Psoas muscle (tissue), 8 donors: ENCODE data around the gene SYT12. TPM values are rescaled to one million over a fixed set of nuclear protein-coding genes. Genes with fewer than 3 reads are reported as not detected.

Experiments used
- ATAC-seq, 4 donors: fragments of 200-7000 bp; cut with Tn5 transposase; one replicate each; pipeline ENCODE4 v1.9.1; 2020; ENCODE audit warnings: moderate library complexity in 3 of 4, mild to moderate bottlenecking in 2 of 4
- DNase-seq, 2 donors: peaks; one replicate each; pipeline ENCODE4 v3.0.0-alpha.2; 2020
- H3K27ac ChIP-seq: fragments of 200-600 bp; one replicate; pipeline ENCODE4 v1.8.0; 2022
- H3K27me3 ChIP-seq, 3 donors: fragments of 200-600 bp in 1 of 3; one replicate each; pipeline versions ENCODE4 v1.6.1 to v1.8.0; 2013 to 2022; ENCODE audit warnings: low read length in 2 of 3, mild to moderate bottlenecking in 2 of 3, moderate library complexity in 1 of 3; ENCODE audit not compliant: insufficient read depth in 3 of 3
- H3K36me3 ChIP-seq, 2 donors: fragments of 200-600 bp in 1 of 2; one replicate each; pipeline versions ENCODE4 v1.6.1 to v1.8.0; 2013 to 2022; ENCODE audit warnings: low read depth in 1 of 2, mild to moderate bottlenecking in 1 of 2, moderate library complexity in 1 of 2; ENCODE audit not compliant: insufficient read depth in 1 of 2
- H3K4me1 ChIP-seq: fragments of 200-600 bp; one replicate; pipeline ENCODE4 v1.8.0; 2022
- H3K4me3 ChIP-seq: fragments of 200-600 bp; one replicate; pipeline ENCODE4 v1.8.0; 2022; ENCODE audit warnings: mild to moderate bottlenecking
- H3K9me3 ChIP-seq: fragments of 200-600 bp; one replicate; pipeline ENCODE4 v1.8.0; 2022
- CTCF ChIP-seq: fragments of 200-600 bp; IDR thresholded peaks from one replicate; pipeline ENCODE4 v1.8.0; 2022; ENCODE audit warnings: antibody characterized with exemption
- WGBS, 3 donors: extraction: QIAGEN DNeasy Blood & Tissue Kit; methylation state at CpG; one replicate each; pipeline versions ENCODE4 v1.1.6 to v1.1.7; 2013; 5-methylcytosine and 5-hydroxymethylcytosine counted together
- intact Hi-C, 2 donors: fragments of 100-400 bp; cut with DNase I; formaldehyde crosslinking; loops; one replicate each; pipeline versions ENCODE4 v1.11.0 to v1.14.2; 2022
- polyA plus RNA-seq, 3 donors: library from polyadenylated mRNA; stranded (reverse); fragments of 200-250 nt; gene quantifications; one replicate each; pipeline ENCODE4 v1.2.3, GENCODE V29; 2013
- total RNA-seq, 4 donors: library from RNA; stranded (reverse); fragmentation: NEBNext Ultra II Directional in 2 of 4; extraction: Animal tissue kit (Norgen Biotek cat#: 25700) in 2 of 4; gene quantifications; one replicate each; pipeline versions ENCODE4 v1.2.1 to v1.2.4, GENCODE V29; 2021 to 2023
- donor health status: healthy with polysubstance abuse.
- donor health status: DM: no; HTN: no; CAD: no; lungs with moderate emphysema.
- donor health status: Bipolar disorder and iron deficiency.
- donor health status: healthy.
- donor health status: DM: yes; HTN: yes; CAD: no.
- donor health status: DM: no; HTN: no; CAD: no.
- donor health status: DM: no; HTN: no; CAD: no.
- donor health status: DM: yes; HTN: yes; CAD: no.

The SYT12 gene
- total and polyA plus RNA-seq, 7 donors: 0.17 to 0.61 (median 0.29) TPM; not detected in 1

GRCh38 chr11:67051945-67052488, 29.1 kb downstream of the SYT12 start:
- H3K27ac ChIP-seq: no peak overlapping the region
- peaks cover 22% of the 10 kb centered on the region for H3K4me1 ChIP-seq
- ATAC-seq: no peak
- intact Hi-C loops: loop anchor here in 1 of 2 donors (5.0 kb wide), 1 partner anchor 115 kb away; no protein-coding TSS in a partner anchor
- H3K9me3 ChIP-seq: no peaks in the 10 kb centered on the region
- H3K36me3 ChIP-seq: no peaks in the 10 kb centered on the region
- no peaks in the 10 kb centered on the region for H3K27me3 ChIP-seq
- 79 to 85% (median 82%) methylated on average over 4 of the region's 4 CpGs for WGBS, 3 donors
- TF ChIP-seq CTCF: no peak
- H3K4me3 ChIP-seq: no peak overlapping the region
- no peak for DNase-seq

GRCh38 chr11:67052891-67053290, 30.0 kb downstream of the SYT12 start:
- no peak overlapping the region for H3K27ac ChIP-seq
- intact Hi-C loops: loop anchor here in 1 of 2 donors (5.0 kb wide), 1 partner anchor 114 kb away; no protein-coding TSS in a partner anchor
- H3K9me3 ChIP-seq: no peaks in the 10 kb centered on the region
- WGBS, 3 donors: 90 to 97% (median 96%) methylated on average over 5 of the region's 5 CpGs
- no peak overlapping the region for H3K4me3 ChIP-seq
- no peaks in the 10 kb centered on the region for H3K27me3 ChIP-seq
- no peak for ATAC-seq
- peaks cover 25% of the 10 kb centered on the region for H3K4me1 ChIP-seq
- no peak for TF ChIP-seq CTCF
- no peak for DNase-seq
- no peaks in the 10 kb centered on the region for H3K36me3 ChIP-seq

- WGBS, 3 donors: 22 to 24% (median 23%) methylated on average over 7 of the region's 7 CpGs
- H3K27ac ChIP-seq: peak overlapping the region; percentile 87
Measured at GRCh38 chr11:67053896-67054329, 31.0 kb downstream of the SYT12 start.

GRCh38 chr11:67054346-67054835, 31.5 kb downstream of the SYT12 start:
- WGBS, 3 donors: 35 to 50% (median 40%) methylated on average over 9 of the region's 9 CpGs
- DNase-seq (peak in 1 of 2 donors; percentile 49), ATAC-seq (peak; percentile 47 to 60 (median 55))
- Histone ChIP-seq H3K36me3 (no peaks in the 10 kb centered on the region), H3K9me3 (no peaks in the 10 kb centered on the region), H3K27me3 (no peaks in the 10 kb centered on the region), H3K4me1 (peaks cover 27% of the 10 kb centered on the region), H3K4me3 (no peak overlapping the region), H3K27ac (peak overlapping the region; percentile 87)
- intact Hi-C loops: loop anchor here (2.0 to 5.0 kb wide), 2 partner anchors 16 to 113 kb away; no protein-coding TSS in a partner anchor
- TF ChIP-seq CTCF: no peak

More at GRCh38 chr11:67053896-67054329, 31.0 kb downstream of the SYT12 start:
- no peaks in the 10 kb centered on the region for H3K27me3 ChIP-seq
- ATAC-seq: peak; percentile 44 to 74 (median 56)
- H3K36me3 ChIP-seq: no peaks in the 10 kb centered on the region
- H3K9me3 ChIP-seq: no peaks in the 10 kb centered on the region
- intact Hi-C loops: loop anchor here (2.0 to 5.0 kb wide), 2 partner anchors 17 to 113 kb away; no protein-coding TSS in a partner anchor
- H3K4me3 ChIP-seq: no peak overlapping the region
- H3K4me1 ChIP-seq: peaks cover 27% of the 10 kb centered on the region
- DNase-seq: peak in 1 of 2 donors; percentile 66
- TF ChIP-seq CTCF: peak; percentile 61
